GM21786 (cell line): ENCODE measurements around the gene RGS3.

ENCODE experiments used
- ATAC-seq: cut with Tn5 transposase; IDR thresholded peaks from one replicate; pipeline ENCODE4 v1.9.1; 2021; ENCODE audit not compliant: unreplicated experiment

The RGS3 gene

DNA sequence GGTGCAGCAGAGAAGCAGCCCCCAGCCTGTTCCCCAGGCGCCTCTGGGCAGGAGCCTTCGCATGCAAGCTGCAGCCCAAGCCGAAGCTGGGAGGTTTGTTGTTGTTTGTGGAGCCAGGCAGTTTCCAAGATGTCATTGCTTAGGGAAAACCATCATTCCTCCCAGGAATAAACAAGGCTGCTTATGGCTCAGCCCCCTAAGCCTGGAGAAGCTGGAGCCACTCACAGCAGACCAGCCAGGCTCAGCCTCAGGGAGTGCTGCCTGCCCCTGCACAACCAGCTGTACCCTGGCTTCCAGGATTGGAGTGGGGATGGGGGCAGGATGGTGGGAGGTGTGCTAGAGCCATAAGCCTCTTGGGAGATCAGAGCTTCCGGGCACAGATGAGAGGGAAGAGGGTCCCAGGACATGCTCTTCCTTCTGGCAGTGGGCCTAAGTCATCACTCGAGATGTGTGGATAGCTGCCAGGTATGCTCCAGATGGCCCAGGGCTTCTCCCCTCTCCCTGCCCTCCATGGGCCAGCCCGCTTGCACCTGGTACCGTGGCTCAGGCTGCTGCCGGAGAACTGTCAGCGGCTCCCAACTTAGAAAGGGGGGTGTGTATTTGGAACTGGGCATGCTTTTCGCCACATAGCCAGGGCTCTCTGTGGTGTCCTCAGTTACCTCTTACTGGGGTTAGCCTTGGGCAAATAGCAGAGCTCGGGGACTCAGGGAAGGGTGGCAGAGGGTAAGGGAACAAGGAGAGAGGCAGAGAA is 105.2 kb downstream of the RGS3 start:
- no peak for ATAC-seq

GRCh38 chr9:113569472-113570060 is 106.0 kb downstream of the RGS3 start:
- no peak for ATAC-seq

DNA sequence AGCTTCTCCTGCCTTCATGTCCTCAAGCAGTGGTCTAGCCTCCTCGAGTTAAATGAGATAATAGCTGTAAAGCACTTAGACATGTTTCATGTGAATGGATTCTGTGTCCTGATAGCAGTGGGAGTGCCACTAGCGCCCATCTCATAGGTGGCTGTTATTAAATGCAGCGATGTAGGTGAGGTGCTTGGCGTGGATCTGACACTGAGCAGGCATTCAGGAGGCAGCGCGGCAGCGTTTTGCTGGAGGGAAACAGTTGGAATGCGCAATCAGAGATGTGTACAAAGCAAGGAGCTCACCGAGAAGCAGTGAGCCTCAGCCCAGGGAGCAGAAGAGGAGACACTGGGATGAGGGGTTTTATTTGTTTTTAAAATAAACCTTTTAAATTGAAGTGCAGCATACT is 106.6 kb downstream of the RGS3 start:
- no peak for ATAC-seq

- no peak for ATAC-seq
These were observed 107.5 kb downstream of the RGS3 start for GRCh38 chr9:113570749-113571711.

DNA sequence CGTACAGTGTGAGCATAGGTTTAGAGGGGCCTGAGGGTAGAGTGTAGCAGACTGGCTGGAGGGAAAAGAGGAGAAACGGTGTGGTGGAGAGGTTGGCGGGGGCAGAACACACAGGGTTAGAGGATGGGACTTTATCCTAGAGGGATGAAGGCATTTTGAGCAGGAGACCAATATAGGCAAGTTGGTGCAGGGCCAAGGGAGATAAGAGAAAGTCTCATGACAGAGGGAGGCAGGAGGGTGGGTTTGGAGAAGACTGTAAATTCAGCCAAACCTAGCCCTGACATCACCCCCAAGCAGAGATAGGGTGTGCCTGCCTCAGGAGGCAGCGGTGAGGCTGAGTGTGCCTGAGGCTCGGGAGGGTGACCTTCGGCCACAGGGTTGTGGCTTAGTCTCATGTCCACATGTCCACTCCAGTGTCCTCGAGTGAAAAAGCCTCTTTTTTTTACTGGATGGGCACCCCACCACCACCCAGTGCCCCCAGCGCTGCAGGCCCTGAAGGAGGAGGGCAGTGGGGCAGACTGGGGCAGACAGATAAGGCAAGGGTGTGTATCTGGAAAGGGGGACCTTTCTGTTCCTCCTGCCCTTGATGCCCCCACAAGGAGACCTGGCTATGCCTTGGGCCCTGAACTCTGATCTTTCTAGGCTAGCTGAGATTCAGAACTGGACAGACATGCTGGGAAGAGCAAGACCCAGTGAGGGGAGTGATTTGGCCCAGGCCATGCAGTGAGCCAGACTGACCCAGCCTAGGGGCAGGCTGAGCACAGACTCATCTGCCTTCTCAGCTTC is 108.7 kb downstream of the RGS3 start:
- ATAC-seq, result no peak

DNA sequence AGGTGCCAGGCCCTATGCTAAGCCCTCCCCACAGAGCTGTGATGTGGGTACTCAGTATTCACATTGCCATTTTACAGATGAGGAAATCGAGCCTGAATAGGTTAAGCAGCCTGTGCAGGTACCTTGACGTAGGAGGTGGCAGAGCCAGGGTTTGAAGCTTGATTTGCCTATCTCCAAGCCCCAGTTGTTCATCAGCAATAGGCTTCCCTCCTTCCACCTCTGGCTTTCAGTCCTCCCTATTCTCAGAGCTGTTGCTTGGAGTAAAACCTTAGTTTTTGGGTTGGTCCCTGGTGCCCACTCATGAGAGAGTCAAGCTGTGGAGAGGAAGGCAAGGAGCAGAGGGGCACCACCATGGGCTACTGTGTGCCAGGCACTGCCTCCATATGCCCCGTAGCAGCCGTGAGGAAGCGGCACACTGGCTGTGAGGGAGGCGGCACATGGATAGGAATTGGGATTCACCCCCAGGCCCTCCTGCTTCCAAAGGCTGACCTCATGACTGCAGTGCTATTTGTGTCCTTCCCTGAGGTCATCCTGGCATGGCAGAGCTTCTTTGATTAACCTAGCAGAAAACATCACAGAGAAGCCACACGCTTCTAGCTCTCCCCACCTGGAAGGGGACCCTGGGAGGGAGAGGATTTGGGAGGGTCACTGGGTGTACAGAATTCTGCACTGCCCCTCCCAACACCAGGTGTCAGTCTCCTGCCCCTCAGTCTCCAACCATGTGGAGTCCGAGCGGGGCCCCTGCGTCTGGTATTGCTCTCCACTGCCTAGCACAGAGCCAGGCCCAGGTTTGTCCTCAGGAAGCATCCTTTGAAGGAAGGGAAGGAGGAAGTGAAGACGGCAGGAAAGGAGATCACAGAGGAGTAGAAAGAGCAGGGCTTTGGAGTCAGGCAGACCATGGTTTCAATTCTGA is 109.8 kb downstream of the RGS3 start:
- no peak for ATAC-seq

- no peak for ATAC-seq
These were observed 110.4 kb downstream of the RGS3 start for GRCh38 chr9:113573959-113574352.

- no peak for ATAC-seq
These were observed 111.1 kb downstream of the RGS3 start for GRCh38 chr9:113574441-113575262.

- no peak for ATAC-seq
These were observed 114.2 kb downstream of the RGS3 start for GRCh38 chr9:113577525-113578261.

- no peak for ATAC-seq
These were observed 114.8 kb downstream of the RGS3 start for GRCh38 chr9:113578279-113578865.

GRCh38 chr9:113578882-113579282 is 115.4 kb downstream of the RGS3 start:
- peak; percentile 48 for ATAC-seq

- ATAC-seq, result peak; percentile 14
These were observed 115.9 kb downstream of the RGS3 start for GRCh38 chr9:113579283-113580040.

DNA sequence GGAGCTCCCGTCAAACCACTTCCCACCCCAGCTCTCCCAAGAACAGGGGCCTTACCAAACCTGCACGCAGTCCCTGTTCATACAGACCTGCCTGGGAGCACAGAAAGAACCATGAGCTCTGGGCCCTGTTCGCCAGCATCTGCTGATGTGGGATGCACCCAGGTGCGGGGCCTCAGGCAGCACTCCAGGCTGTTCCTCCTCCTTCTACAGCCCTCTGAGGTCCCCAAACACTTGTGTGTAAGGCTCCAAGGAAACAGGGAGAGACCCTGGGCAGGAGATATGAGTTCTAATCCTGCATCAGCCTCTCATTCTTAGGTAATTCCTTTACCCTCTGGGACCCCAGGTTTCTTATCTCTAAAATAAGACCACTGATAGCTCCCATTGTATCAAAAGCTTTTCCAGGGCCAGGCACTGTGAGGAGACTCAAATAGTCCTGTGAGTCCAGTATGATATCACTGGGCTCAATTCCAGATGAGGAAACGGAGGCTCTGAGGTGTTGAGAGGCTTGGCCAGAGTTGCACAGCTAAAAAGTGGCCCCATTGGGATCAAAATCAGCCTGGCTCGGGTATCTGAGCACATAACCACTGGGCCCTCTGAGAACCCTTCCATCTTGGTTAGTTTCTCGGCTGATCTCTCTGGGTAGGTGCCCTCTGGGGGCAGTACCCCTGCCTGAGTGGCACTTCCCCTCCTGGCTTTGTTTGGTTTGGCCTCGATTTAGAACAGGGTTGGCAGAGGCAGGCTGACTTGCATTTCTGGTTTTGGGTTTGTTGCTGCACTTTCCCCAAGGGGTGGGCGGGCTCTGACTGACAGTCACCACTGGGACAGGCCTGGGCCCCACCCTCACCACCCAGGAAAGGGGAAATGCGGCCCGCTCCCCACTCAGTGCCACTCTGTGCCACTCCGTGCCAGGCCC is 116.8 kb downstream of the RGS3 start:
- ATAC-seq, result peak; percentile 14

- ATAC-seq, result no peak
These were observed 117.4 kb downstream of the RGS3 start for GRCh38 chr9:113580954-113581311.

DNA sequence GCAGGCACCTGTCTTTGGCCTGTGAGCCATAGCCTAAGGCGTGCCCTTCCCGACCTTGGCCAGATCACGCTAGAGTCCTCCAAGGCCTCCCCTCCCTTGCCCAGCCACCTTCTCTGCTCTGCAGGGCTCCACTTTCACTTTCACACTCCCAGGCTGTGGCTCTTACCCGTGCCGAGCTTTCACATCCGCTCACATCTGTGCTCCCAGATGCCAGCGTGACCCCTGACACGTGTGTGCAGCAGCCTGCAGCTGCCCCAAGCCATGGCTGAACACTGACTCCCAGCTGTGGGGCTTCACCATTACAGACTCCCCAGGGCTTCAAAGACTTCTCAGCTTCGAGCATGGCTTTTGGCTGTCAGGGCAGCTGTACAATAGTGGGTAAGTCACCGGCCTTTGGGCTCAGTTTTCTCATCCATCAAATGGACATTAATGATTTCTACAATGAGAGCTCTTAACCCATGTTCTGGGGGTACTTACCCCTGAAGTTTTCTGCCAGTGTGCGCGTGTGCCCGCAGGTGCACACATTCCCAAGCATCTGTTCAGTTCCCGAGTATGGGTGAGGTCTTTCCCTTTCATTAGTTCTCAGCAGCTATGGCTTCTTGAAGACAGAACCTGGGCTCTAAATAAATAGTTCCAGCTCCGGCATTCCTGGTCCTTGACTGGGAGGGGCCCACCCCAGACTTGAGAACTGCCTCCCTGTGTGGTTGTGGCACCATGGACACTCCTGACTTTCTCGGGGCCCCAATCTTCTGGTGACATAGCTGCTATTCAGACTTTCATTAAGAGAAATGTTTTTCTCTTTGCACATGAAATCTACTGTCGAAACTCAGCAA is 118.6 kb downstream of the RGS3 start:
- ATAC-seq, result peak; percentile 76
